OCI-LY7 (cell line): ENCODE measurements around the gene CRTC2. TPM values are rescaled to one million over a fixed set of nuclear protein-coding genes. Genes with fewer than 3 reads are reported as not detected.

Experiments used
- BruUV-seq: library from RNA; stranded (reverse); fragments of 400-500 nt; replicated peaks from 2 replicates; lab custom pipeline; 2021; lab: Mats Ljungman, UMichigan
- CTCF ChIA-PET: fragments of 300-600 bp; sonication (Branson Sonifier 250); formaldehyde crosslinking; loops from one replicate; lab custom pipeline; 2022; ENCODE audit warnings: antibody characterized with exemption; ENCODE audit not compliant: unreplicated experiment; lab: Charles Lee
- POLR2A ChIA-PET: fragments of 300-600 bp; sonication (Branson Sonifier 250); formaldehyde crosslinking; loops from one replicate; lab custom pipeline; 2022; ENCODE audit warnings: antibody characterized with exemption; lab: Charles Lee
- DNase-seq: peaks from one replicate; pipeline ENCODE4 v3.0.0-alpha.2; 2015; ENCODE audit warnings: low spot score
- H2AFZ ChIP-seq: fragments of 200-600 bp; sonication (generic), shearing (Covaris generic); 2 replicates; pipeline ENCODE4 v1.6.1; 2014; ENCODE audit warnings: mild to moderate bottlenecking, antibody characterized with exemption, low read length, moderate library complexity
- H3K27ac ChIP-seq: fragments of 200-600 bp; sonication (generic); 2 replicates; pipeline ENCODE4 v1.5.1; 2014; ENCODE audit warnings: mixed run types, low read depth, mild to moderate bottlenecking, moderate library complexity, low read length, inconsistent platforms; ENCODE audit not compliant: poor library complexity, severe bottlenecking
- H3K36me3 ChIP-seq: fragments of 200-600 bp; sonication (generic); 2 replicates; pipeline ENCODE4 v1.6.1; 2014; ENCODE audit warnings: mild to moderate bottlenecking, antibody characterized with exemption, low read length, moderate library complexity, mixed read lengths; ENCODE audit not compliant: insufficient read depth
- H3K4me1 ChIP-seq: fragments of 200-600 bp; sonication (generic); 2 replicates; pipeline ENCODE4 v1.5.1; 2014; ENCODE audit warnings: mild to moderate bottlenecking, low read length; ENCODE audit not compliant: insufficient read depth, poor library complexity, severe bottlenecking
- H3K4me2 ChIP-seq: fragments of 200-600 bp; sonication (generic); 2 replicates; pipeline ENCODE4 v1.6.1; 2014; ENCODE audit warnings: mild to moderate bottlenecking, low read length
- H3K4me3 ChIP-seq: fragments of 200-600 bp; sonication (generic); 2 replicates; pipeline ENCODE4 v1.5.1; 2014; ENCODE audit warnings: mild to moderate bottlenecking, low read depth, low read length; ENCODE audit not compliant: poor library complexity, severe bottlenecking
- H3K79me2 ChIP-seq: fragments of 200-600 bp; sonication (generic); 2 replicates; pipeline ENCODE4 v1.6.1; 2016; ENCODE audit warnings: low read depth, mild to moderate bottlenecking, low read length, moderate library complexity, mixed read lengths; ENCODE audit not compliant: insufficient read depth
- H3K9me2 ChIP-seq: fragments of 200-600 bp; sonication (generic); 2 replicates; pipeline ENCODE4 v1.6.1; 2016; ENCODE audit warnings: mild to moderate bottlenecking, low read length, mixed read lengths; ENCODE audit not compliant: insufficient read depth
- H3K9me3 ChIP-seq: fragments of 200-600 bp; sonication (generic); 2 replicates; pipeline ENCODE4 v1.6.1; 2014; ENCODE audit warnings: mild to moderate bottlenecking, mixed run types, low read length, mixed read lengths
- H4K20me1 ChIP-seq: fragments of 200-600 bp; sonication (generic); 2 replicates; pipeline ENCODE4 v1.6.1; 2014; ENCODE audit warnings: mild to moderate bottlenecking, antibody characterized with exemption, low read length, moderate library complexity, mixed read lengths; ENCODE audit not compliant: insufficient read depth
- EZH2phosphoT487 ChIP-seq: fragments of 200-600 bp; sonication (generic); IDR thresholded peaks from 2 replicates; pipeline ENCODE4 v1.6.1; 2018; ENCODE audit warnings: low read depth, borderline replicate concordance, mild to moderate bottlenecking, mixed run types, antibody characterized with exemption, low read length, moderate library complexity, mixed read lengths
- intact Hi-C: fragments of 100-400 bp; cut with micrococcal nuclease; formaldehyde crosslinking; loops from one replicate; pipeline ENCODE4 v1.10.0; 2022; ENCODE audit not compliant: unreplicated experiment
- total RNA-seq, 2 experiments: library from RNA; depleted of rRNA in 1 of 2; stranded (reverse); fragments of >200 nt in 1 of 2; shearing (Covaris generic) in 1 of 2; gene quantifications; 2 replicates each; pipeline ENCODE4 v1.2.3, GENCODE V29; 2014 to 2022
- TF ChIP-seq, protein P1 (sequence below): fragments of 200-600 bp; sonication (generic); conservative IDR thresholded peaks from 2 replicates; pipeline ENCODE4 v1.5.1; 2014; ENCODE audit warnings: mild to moderate bottlenecking, antibody characterized with exemption, low read length, moderate library complexity, mixed read lengths

The CRTC2 gene
- total RNA-seq, 2 experiments from 2014 or later: 15.6 to 65.6 TPM

DNA sequence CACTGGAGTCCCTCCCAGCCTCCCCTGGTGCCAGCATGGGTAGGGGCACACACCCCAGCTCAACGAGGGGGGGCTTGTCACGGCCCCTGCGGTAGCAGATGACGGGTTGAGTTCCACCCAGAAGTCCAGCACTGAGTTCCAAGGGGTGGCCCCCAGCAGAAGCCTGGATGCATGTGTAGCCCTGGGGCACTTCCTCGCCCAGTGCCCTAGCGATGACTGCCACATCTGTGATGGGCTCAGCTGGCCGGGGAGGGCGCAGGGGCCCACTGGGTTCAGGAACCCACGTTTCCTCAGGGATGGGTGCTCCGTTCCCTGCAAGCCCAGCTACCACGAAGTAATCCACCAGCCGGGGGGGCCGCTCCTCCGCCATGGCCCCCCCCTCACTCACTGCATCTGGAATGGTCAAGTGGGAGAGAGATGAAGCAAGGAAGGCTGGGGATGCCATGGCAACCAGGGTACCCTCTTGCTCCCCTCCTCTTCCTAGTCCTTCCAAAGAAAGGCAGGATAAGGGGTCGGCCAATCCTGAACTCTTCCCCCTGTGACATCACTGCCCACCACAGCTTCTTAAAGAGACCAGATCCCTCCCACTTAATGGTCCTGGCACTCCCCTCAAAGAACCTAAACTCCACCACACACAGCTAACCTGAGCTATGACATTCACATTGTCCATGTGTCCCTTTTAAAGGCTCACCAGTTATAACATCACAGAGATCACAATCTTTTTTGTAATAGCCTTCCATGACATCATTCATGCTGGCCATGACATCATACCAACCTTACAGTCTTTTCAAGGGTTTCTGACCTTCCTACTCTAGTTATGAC lies 14.2 kb downstream of the CRTC2 start:
- TF ChIP-seq, protein P1, sequence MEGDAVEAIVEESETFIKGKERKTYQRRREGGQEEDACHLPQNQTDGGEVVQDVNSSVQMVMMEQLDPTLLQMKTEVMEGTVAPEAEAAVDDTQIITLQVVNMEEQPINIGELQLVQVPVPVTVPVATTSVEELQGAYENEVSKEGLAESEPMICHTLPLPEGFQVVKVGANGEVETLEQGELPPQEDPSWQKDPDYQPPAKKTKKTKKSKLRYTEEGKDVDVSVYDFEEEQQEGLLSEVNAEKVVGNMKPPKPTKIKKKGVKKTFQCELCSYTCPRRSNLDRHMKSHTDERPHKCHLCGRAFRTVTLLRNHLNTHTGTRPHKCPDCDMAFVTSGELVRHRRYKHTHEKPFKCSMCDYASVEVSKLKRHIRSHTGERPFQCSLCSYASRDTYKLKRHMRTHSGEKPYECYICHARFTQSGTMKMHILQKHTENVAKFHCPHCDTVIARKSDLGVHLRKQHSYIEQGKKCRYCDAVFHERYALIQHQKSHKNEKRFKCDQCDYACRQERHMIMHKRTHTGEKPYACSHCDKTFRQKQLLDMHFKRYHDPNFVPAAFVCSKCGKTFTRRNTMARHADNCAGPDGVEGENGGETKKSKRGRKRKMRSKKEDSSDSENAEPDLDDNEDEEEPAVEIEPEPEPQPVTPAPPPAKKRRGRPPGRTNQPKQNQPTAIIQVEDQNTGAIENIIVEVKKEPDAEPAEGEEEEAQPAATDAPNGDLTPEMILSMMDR: no peak
- no peak for TF ChIP-seq EZH2phosphoT487
- intact Hi-C loops: no loop called here
- Histone ChIP-seq H3K27ac (peak overlapping the region; percentile 92), H3K79me2 (peaks cover 20% of the 10 kb centered on the region), H3K9me2 (no peaks in the 10 kb centered on the region), H3K4me3 (peak overlapping the region; percentile 86), H3K4me2 (peak overlapping the region; percentile 96), H2AFZ (no peak overlapping the region; the same call in 1 of the 2 replicates), H3K36me3 (peaks cover 75% of the 10 kb centered on the region), H3K4me1 (peaks cover 35% of the 10 kb centered on the region), H4K20me1 (no peaks in the 10 kb centered on the region), H3K9me3 (no peaks in the 10 kb centered on the region)
- ChIA-PET CTCF (interaction anchor here (0.5 to 1.3 kb wide), 3 partner anchors 19 to 134 kb away, joined by 3 to 4 read pairs (median 4); partner anchors contain the start of genes GATAD2B and SLC39A1), POLR2A (interaction anchor here (0.5 to 4.2 kb wide), 11 partner anchors 9 to 224 kb away, joined by 3 to 32 read pairs (median 3); partner anchors contain the start of genes CREB3L4, GATAD2B and SLC39A1)
- DNase-seq: no peak
- no TSS peak for BruUV-seq

DNA sequence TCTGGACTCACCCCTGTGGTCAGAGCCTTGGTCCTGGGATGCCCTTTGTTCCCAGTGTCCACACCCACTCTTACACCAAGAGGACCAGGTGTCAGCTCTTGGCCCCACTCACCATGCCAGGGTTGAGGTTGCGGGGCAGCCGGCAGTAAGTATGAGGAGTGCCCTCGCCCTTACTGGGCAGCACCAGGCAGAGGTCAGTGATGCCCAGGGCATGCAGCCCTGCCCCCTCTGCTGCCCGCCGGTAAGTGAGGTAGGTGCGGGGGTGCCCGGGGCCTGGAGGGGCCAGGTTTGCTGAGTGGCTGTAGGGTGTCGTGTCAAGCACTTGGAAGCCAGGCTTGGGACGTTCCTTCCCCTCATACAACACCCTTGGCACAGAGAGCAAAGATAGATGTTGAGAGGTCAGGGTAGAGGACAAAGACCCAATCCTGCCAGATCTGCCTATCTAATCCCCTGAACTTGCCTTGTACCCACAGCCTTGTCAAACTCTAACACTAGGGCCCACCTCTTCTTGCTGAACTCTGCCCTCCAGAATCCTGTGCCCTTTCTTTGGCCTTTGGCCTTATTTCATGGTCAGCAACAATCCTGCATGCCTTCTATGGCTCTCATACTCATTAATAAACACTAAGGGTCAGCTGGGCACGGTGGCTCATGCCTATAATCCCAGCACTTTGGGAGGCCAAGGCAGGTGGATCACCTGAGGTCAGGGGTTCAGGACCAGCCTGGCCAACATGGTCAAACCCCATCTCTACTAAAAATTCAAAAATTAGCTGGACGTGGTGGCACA lies 15.5 kb downstream of the CRTC2 start:
- no peaks in the 10 kb centered on the region for H3K9me3 ChIP-seq
- H3K27ac ChIP-seq: no peak overlapping the region
- no peak overlapping the region for H3K4me2 ChIP-seq
- peaks cover 20% of the 10 kb centered on the region for H3K79me2 ChIP-seq
- POLR2A ChIA-PET: interaction anchor here (3.4 to 4.2 kb wide), 2 partner anchors 14 to 20 kb away, joined by 12 to 32 read pairs; partner anchors contain the start of gene GATAD2B
- CTCF ChIA-PET: no interaction called here
- intact Hi-C loops: no loop called here
- H3K4me3 ChIP-seq: no peak overlapping the region
- H3K4me1 ChIP-seq: peaks cover 29% of the 10 kb centered on the region
- no TSS peak for BruUV-seq
- H2AFZ ChIP-seq: no peak overlapping the region
- H4K20me1 ChIP-seq: no peaks in the 10 kb centered on the region
- H3K9me2 ChIP-seq: no peaks in the 10 kb centered on the region
- no peak for DNase-seq
- peaks cover 68% of the 10 kb centered on the region for H3K36me3 ChIP-seq
- TF ChIP-seq, protein P1: no peak
- TF ChIP-seq EZH2phosphoT487: no peak
